Activated T-cell treated with anti-CD3 and anti-CD28 coated beads, Interleukin-2, amount 50 U/mL, for 24 hours (primary cell): ENCODE results near the gene LCN12.

Experiments used
- DNase-seq: peaks from one replicate; pipeline ENCODE4 v3.0.0-alpha.2; 2020
- H3K27ac Mint-ChIP-seq: 2 replicates; pipeline ENCODE4 v1.8.0; 2020; ENCODE audit warnings: mild to moderate bottlenecking, mixed read lengths
- H3K27me3 Mint-ChIP-seq: 2 replicates; pipeline ENCODE4 v1.8.0; 2020; ENCODE audit warnings: mixed read lengths
- H3K36me3 Mint-ChIP-seq: 2 replicates; pipeline ENCODE4 v1.8.0; 2020; ENCODE audit warnings: low read depth, mixed read lengths
- H3K4me1 Mint-ChIP-seq: 2 replicates; pipeline ENCODE4 v1.8.0; 2020; ENCODE audit warnings: low read depth, mixed read lengths
- H3K4me3 Mint-ChIP-seq: 2 replicates; pipeline ENCODE4 v1.8.0; 2020; ENCODE audit warnings: mild to moderate bottlenecking, moderate library complexity, mixed read lengths
- H3K9me3 Mint-ChIP-seq: 2 replicates; pipeline ENCODE4 v1.8.0; 2020; ENCODE audit warnings: mixed read lengths

The LCN12 gene

DNA sequence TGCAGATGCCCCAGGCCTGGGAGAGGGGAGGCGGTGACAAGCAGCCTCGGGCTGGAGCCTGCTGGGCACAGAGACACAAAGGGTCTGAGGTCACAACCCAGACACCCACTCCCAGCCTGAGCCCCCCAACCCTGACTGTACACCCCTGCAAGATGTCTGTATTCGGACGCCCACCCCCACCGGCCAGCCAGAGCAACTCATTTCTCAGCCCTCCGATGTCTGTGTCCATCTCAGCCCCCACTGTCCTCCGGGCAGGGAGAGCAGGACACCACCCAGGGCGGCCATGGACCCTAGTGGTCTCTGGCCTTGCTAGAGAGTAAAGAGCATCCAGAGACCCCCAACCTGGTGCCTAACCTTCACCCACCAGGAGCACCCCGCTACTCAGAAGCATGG lies 3.9 kb downstream of the LCN12 start:
- DNase-seq: no peak
- Mint-ChIP-seq H3K9me3 (peaks cover 2% of the 10 kb centered on the region), H3K4me1 (peaks cover 5% of the 10 kb centered on the region)

DNA sequence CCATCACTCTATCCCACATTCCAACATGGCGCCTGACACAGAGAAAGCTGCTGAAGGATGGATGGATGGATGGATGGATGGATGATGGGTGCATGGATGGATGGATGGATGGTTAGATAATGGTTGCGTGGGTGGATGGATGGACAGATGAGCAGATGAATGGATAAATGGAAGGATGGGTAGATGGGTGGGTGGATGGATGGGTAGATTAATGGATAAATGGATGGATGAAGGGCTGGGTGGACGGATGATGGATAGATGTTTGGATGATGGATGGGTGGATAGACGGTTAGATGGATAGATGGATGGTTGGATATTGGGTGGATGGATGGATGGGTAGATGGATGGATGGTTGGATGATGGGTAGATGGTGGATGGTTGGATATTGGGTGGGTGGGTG lies 4.5 kb downstream of the LCN12 start:
- Mint-ChIP-seq H3K9me3 (peaks cover 2% of the 10 kb centered on the region), H3K4me3 (no peak overlapping the region), H3K27me3 (no peaks in the 10 kb centered on the region), H3K4me1 (peaks cover 5% of the 10 kb centered on the region), H3K36me3 (no peaks in the 10 kb centered on the region), H3K27ac (no peak overlapping the region)
- DNase-seq: no peak

More for the DNA sequence above, 3.9 kb downstream of the LCN12 start:
- H3K36me3 Mint-ChIP-seq: no peaks in the 10 kb centered on the region
- H3K27ac Mint-ChIP-seq: no peak overlapping the region
- no peak overlapping the region for H3K4me3 Mint-ChIP-seq
- no peaks in the 10 kb centered on the region for H3K27me3 Mint-ChIP-seq

DNA sequence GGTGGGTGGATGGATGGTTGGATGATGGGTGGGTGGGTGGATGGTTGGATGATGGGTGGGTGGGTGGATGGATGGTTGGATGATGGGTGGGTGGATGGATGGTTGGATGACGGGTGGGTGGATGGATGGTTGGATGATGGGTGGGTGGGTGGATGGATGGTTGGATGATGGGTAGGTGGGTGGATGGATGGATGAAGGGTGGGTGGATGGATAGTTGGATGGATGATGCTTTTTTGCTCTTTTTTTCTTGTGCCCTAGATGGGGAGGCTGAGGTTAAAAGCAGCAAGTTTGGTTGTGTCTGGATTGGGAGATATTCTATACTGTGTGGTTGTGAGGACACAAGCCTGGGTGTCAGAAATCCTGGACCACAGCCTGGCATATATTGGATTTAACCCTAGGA lies 5.4 kb downstream of the LCN12 start:
- peaks cover 8% of the 10 kb centered on the region for H3K4me1 Mint-ChIP-seq
- no peak overlapping the region for H3K4me3 Mint-ChIP-seq
- H3K27me3 Mint-ChIP-seq: no peaks in the 10 kb centered on the region

DNA sequence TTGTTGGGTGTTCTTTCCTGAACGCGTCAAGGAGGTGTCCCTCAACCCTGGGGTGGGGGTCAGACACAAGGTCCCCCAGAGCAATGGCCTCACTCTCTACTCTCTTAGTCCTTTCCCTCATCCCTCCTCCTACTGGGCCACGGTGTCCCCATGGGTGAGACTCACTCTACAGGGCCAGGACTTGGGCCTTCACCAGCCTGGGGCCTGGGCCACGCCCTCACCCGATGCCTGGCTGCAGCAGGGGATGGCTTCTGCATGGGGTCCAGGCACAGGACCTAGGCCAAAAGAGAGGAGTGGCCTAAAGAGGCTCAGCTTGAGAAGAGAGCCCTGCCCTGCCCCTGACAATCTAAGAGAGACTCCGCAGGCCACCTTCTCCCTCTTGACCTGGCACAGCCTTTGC lies 5.8 kb downstream of the LCN12 start:
- Mint-ChIP-seq H3K27me3 (no peaks in the 10 kb centered on the region), H3K9me3 (peaks cover 2% of the 10 kb centered on the region), H3K4me3 (no peak overlapping the region), H3K27ac (no peak overlapping the region), H3K4me1 (peaks cover 13% of the 10 kb centered on the region), H3K36me3 (no peaks in the 10 kb centered on the region)
- DNase-seq: no peak

More for the DNA sequence above, 5.4 kb downstream of the LCN12 start:
- H3K27ac Mint-ChIP-seq: no peak overlapping the region
- no peaks in the 10 kb centered on the region for H3K36me3 Mint-ChIP-seq
- no peak for DNase-seq
- peaks cover 2% of the 10 kb centered on the region for H3K9me3 Mint-ChIP-seq

DNA sequence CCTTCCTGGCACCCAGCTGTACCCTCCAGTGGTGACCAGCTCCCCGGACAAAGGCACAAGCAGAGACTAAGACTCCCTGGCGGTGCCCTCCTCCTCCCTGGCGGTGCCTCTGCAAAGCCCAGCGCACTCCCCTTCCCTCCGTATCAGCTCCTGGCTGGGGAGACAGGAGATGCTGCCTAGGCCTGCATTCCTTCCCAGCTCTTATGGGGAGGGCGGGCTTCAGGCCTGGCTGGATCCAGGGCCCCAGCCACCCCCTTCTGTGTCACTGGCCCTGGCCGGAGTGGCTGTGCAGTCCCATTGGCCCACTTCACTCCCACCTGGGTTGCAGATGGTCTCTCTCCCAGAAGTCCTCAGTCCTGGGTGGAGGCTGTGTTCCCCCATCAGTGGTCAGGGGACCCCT lies 6.4 kb downstream of the LCN12 start:
- Mint-ChIP-seq H3K9me3 (peaks cover 2% of the 10 kb centered on the region), H3K4me3 (no peak overlapping the region), H3K27me3 (no peaks in the 10 kb centered on the region), H3K4me1 (peaks cover 15% of the 10 kb centered on the region), H3K27ac (no peak overlapping the region), H3K36me3 (no peaks in the 10 kb centered on the region)
- DNase-seq: no peak

DNA sequence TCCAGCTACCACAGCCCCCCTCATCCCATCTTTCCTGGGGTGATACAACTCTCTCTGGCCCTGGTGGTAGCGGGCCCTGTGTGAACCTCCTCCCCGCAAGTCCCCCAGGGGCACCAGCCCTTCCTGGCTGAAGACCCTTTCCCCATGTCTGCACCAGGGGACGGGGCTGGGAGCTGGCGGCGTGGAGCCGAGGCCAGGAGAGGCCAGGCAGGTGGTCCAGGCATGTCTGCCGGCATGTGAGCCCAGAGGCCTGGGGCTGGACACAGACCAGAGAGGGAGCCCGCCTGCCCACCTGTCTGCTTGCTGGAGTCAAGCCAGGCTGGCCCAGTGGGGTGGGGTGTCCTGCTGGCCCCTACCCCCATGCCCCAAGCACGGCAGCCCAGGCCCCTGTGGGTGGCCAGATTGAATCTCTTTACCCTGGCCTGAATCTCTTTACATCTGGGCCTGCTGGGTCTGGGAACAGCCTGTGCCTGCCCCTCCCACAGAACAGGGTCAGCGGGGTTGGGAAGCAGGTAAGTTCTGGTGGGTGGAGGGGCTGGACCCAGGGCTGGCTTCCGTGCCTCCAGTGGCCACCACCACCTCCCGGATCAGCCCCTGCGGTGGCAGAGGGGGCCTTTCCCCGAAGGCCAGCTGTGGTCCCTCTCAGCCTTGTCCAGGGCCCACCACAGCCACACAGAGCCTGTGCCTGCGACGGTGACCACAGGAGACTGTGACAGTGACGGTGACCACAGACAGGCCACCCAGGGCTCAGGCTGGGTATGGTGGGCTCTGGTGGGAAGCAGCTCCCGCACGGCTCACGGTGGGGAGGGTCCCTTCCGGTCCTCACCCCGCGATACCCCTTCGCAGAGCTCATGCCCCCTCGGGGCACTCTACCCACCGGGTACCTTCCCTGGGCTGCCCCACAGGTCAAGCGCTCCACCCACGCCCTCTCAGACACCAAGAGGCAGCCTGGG lies 7.1 kb downstream of the LCN12 start:
- Mint-ChIP-seq H3K27ac (no peak overlapping the region), H3K4me1 (peaks cover 15% of the 10 kb centered on the region), H3K9me3 (peaks cover 2% of the 10 kb centered on the region), H3K27me3 (no peaks in the 10 kb centered on the region), H3K36me3 (no peaks in the 10 kb centered on the region), H3K4me3 (no peak overlapping the region)
- DNase-seq: no peak

DNA sequence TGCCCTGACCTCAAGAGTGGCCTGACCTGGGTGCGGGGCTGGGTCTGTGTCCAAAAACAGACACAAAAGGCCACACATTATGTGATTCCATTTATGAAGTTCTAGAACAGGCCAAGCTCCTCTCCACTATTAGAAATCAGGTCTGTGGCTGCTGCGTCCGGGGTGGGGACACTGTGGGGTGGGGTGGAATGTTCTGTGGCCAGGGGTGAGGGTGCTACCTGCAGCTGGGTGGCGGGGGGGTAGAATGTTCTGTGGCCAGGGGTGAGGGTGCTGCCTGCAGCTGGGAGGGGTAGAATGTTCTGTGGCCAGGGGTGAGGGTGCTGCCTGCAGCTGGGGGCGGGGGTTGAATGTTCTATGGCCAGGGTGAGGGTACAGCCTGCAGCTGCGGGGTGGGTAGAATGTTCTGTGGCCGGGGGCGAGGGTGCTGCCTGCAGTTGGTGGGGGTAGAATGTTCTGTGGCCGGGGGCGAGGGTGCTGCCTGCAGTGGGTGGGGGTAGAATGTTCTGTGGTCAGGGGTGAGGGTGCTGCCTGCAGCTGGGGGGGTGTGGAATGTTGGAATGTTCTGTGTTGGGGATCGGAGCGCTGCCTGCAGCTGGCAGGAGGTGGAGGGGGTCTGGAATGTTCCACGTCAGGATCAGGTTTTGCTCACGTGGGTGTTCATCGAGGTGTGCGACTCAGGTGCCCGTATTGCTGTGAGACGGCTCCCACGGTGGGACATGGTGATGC lies 8.3 kb downstream of the LCN12 start:
- H3K36me3 Mint-ChIP-seq: no peaks in the 10 kb centered on the region
- H3K27ac Mint-ChIP-seq: no peak overlapping the region
- peaks cover 22% of the 10 kb centered on the region for H3K4me1 Mint-ChIP-seq
- peaks cover 2% of the 10 kb centered on the region for H3K9me3 Mint-ChIP-seq
- H3K27me3 Mint-ChIP-seq: no peaks in the 10 kb centered on the region
- DNase-seq: no peak
- no peak overlapping the region for H3K4me3 Mint-ChIP-seq

DNA sequence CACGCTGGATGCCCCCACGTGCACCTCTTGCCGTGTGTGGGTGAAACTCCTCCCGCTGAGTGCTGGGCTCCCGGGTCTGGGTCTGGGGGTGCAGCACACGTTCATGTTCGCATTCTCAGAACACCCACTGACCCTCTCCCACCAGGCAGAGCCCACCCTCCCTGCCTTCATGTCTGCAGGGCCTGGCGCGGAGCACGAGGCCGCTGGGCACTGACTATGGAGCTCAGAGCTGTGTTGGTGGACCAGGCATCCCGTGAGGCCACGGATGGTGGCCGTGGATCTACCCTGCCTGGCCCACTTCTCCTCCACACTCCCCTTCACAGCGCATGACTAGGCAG lies 8.8 kb downstream of the LCN12 start:
- Mint-ChIP-seq H3K27me3 (no peaks in the 10 kb centered on the region), H3K9me3 (peaks cover 2% of the 10 kb centered on the region), H3K4me1 (peaks cover 27% of the 10 kb centered on the region), H3K27ac (no peak overlapping the region), H3K4me3 (no peak overlapping the region), H3K36me3 (no peaks in the 10 kb centered on the region)
- DNase-seq: no peak

DNA sequence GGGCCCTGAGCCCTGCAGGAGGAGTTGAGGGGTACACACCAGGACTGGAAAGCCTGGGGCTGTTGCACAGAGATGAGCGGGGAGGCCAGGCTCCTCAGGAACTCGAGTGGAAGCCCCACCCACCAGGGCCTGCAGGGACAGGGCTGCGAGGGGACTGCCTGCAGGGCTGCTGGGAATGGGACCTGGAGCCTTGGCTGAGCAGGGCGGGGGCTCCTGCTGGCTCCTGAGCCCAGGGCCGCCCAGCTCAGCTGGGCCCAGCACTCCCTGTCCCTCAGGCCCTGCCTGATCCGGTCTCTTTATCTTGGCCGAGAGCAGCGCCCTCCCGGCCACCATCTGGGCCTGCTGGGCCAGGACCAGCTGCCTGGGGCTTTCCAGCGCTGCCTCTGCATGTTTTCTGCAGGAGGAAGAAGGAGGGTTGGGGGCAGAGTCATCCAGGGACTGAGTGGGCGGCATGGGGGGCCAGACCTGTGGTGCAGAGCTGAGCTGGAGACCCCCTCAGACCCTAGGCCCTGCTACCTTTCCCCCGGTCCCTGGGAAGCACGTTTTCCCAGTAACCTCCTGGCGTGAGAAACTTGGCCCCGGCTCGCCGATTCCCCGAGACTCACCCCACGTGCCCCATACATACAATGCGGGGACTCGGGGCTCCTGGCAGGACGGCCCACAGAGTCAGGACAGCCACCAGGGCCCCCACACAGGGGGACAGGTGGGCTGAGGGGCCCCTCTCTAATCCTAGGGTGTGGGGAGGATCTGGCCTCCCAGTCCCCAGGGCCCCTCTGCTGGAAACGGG lies 9.4 kb downstream of the LCN12 start:
- Mint-ChIP-seq H3K9me3 (no peaks in the 10 kb centered on the region), H3K36me3 (no peaks in the 10 kb centered on the region), H3K4me1 (peaks cover 33% of the 10 kb centered on the region), H3K27ac (no peak overlapping the region), H3K27me3 (no peaks in the 10 kb centered on the region), H3K4me3 (no peak overlapping the region)
- DNase-seq: no peak

DNA sequence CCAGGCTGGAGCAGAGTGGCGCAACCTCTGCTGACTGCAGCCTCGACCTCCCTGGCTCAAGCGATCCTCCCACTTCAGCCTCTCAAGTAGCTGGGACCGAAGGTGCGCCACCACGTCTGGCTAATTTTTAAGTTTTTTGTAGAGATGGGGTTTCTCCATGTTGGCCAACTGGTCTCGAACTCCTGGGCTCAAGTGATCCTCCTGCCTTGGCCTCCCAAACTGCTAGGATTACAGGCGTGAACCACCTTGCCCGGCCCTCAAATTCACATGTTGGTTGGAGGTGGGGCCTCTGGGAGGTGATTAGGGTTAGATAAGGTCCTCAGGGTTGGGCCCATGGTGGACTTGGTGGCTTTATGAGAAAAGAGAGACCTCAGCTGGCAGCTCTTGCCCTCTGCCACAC lies 10.1 kb downstream of the LCN12 start:
- Mint-ChIP-seq H3K4me3 (no peak overlapping the region), H3K27me3 (no peaks in the 10 kb centered on the region), H3K9me3 (no peaks in the 10 kb centered on the region), H3K36me3 (no peaks in the 10 kb centered on the region), H3K27ac (no peak overlapping the region), H3K4me1 (peaks cover 33% of the 10 kb centered on the region)
- no peak for DNase-seq

DNA sequence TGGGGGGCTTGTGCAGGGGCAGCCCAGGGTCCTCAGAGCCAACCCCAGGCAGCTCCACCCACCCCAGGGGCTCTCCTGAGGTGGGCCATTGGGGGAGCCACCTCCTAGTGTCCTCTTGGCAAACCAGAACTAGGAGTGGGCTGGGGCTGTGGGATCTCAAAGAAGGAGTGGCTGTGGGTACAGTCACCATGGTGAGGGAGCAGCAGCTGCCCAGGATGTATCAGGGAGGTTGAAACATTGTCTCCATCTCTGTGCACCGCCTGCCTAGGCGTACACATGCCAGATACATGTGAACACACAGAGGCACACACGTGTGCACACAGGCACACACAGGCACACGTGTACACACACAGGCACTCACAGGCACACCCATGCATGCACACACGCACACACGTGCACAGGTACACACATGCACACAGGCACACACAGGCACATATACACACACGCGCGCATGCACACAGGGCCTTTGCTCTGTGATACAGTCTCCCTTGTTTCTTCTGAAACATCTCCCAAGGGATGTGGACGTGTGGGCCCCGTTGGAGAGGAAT lies 10.7 kb downstream of the LCN12 start:
- no peak overlapping the region for H3K4me3 Mint-ChIP-seq
- H3K27ac Mint-ChIP-seq: no peak overlapping the region
- H3K27me3 Mint-ChIP-seq: no peaks in the 10 kb centered on the region
- no peaks in the 10 kb centered on the region for H3K9me3 Mint-ChIP-seq
- no peak for DNase-seq
- H3K36me3 Mint-ChIP-seq: no peaks in the 10 kb centered on the region
- H3K4me1 Mint-ChIP-seq: peaks cover 33% of the 10 kb centered on the region

DNA sequence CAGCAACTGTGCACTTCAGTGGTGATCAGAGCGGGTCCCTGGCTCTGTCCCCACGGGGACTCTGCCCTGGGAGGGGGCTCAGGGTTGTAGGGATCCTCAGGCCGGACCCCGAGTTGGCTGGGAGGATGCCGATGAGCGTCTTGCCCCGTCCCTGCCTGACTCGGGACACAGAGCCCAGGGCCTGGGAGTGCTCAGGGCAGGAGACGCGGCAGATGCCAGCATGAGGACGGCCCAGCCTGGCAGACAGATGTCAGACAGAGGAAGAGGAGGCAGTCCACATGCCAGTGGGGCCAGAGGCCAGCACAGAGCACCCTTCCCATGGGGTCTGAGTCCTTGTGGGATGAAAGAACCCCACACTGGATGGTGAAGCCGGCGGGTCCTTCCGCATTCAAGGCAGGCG lies 11.3 kb downstream of the LCN12 start:
- DNase-seq: no peak
- H3K4me1 Mint-ChIP-seq: peaks cover 33% of the 10 kb centered on the region
- H3K9me3 Mint-ChIP-seq: no peaks in the 10 kb centered on the region
- no peaks in the 10 kb centered on the region for H3K36me3 Mint-ChIP-seq
- H3K27me3 Mint-ChIP-seq: no peaks in the 10 kb centered on the region
- H3K27ac Mint-ChIP-seq: no peak overlapping the region
- no peak overlapping the region for H3K4me3 Mint-ChIP-seq

DNA sequence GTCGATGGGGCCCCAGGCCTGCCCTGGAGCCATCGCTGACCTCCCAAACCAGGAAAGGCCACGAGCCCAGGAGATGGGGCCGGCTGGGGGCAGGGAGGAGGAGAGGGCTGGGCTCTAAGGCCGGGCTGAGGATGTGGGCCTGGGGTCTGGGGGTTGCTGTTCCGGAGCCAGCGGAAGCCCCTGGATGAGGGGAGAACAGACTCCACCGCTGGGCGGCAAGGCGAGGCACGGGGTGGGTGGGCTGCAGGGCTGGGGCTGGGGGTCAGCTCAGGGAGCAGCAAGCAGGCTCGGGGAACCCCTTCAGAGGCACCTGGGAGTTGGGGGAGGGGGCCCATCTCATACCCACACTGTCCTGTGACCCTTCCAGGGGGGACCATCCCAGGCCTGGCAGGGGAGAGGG lies 11.7 kb downstream of the LCN12 start:
- Mint-ChIP-seq H3K4me3 (no peak overlapping the region), H3K27ac (no peak overlapping the region), H3K4me1 (peaks cover 33% of the 10 kb centered on the region), H3K36me3 (no peaks in the 10 kb centered on the region), H3K9me3 (no peaks in the 10 kb centered on the region), H3K27me3 (no peaks in the 10 kb centered on the region)
- no peak for DNase-seq

DNA sequence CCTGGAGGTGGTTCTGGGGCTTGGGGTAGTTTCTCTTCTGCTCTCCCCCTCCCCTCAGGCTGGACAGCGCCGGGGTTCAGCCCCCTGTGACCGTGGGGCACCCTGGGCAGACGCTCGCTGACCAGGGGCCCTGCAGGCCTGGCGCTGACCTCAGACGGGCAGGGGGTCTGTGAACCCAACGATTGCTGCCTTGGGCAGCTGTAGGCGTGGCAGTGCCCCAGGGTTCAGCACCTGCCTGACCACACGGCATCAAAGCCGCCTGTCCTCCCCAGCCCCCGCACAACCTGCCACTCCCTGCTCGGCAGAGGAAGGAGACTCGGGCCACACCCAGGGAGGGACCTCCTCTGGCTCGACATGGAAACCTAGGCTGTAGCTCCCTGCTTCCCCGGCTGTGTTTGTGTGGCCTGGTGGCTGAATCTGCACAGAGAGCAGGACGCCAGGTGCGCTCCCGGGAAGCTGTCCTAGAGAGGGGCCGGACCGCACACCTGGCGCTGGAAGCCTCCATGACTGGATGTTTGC lies 12.2 kb downstream of the LCN12 start:
- Mint-ChIP-seq H3K27me3 (no peaks in the 10 kb centered on the region), H3K36me3 (no peaks in the 10 kb centered on the region), H3K4me1 (peaks cover 33% of the 10 kb centered on the region), H3K4me3 (no peak overlapping the region), H3K27ac (no peak overlapping the region), H3K9me3 (no peaks in the 10 kb centered on the region)
- DNase-seq: no peak
